Suppressor macrophage treated with lipopolysaccharide for 4 hours (primary cell): ENCODE measurements around the gene SLC39A12.

Source experiments
- DNase-seq: peaks from one replicate; pipeline ENCODE4 v3.0.0-alpha.2; 2020

The SLC39A12 gene

DNA sequence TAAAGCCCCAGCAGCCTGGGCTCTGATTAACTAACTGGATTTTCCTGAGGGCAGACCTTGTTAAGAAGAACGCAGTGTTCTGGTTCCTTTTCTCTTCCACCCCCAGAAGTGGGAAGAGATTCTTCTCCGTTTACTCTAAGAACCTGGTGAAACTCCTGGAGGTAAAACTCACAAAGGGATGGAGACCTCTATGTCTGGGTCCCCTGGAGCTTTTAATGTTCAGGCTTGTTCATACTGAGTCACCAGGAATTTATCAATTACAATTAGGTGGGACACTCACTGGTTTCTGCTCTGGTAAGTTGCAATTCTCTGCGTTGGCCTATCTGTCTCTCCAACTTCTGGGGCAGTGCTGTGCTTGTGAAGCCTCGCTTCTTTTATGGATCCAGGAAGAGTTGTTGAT, 115.2 kb downstream of the SLC39A12 start:
- DNase-seq = no peak

DNA sequence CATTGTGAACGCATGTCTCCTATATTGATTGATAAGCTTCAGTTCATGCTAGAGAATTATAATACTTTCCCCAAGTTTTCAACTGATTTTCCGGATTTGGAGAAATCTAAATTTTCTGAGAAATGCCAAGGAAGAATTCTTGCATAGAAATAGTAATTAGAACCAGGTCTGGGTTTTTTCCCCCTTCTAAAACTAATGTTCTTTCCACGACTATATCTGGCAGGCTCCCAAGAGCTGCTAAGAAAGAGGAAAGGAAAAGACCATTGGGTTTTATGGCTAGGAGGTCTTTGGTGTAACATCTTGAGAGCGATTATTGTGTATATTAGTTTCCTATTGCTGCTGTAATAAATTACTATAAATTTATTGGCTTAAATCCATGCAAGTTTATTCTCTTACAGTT, 116.7 kb downstream of the SLC39A12 start:
- no peak for DNase-seq

DNA sequence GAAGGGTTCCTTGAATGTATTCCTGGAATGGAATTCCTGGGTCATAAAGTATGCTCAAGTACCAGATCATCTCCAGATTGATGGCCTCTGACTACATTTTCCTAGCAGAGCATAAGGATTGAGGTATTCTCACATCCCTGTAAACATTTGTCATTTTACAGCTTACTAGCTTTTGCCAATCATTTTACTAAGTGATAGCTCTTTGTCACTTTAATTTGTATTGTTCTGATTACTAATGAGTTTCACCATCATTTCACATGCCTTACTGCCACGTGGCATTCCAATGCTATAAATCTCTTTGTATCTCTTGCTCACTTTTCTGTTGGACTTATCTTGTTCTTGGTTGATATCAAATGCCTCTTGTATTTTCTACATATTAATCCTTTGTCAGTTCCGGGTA, 119.9 kb downstream of the SLC39A12 start:
- DNase-seq = no peak

DNA sequence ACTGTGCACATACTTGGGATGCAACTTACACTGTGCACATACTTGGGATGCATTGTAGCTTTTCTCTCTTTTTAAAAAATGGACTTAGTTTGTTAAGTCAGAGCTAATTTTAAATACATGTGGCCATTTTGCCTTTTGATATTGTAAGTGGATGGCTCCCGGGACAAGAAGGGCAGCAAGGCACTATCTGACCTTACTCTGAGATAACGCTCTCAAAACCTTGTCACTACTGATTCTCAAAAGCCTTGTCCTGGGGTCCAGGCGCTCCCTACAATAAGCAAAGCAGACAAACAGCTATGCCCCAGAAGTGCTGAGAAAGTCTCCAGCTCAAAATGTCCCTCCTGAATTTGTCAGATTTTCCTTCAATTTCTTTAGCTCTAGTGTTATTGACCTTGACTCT, 121.6 kb downstream of the SLC39A12 start:
- no peak for DNase-seq

DNA sequence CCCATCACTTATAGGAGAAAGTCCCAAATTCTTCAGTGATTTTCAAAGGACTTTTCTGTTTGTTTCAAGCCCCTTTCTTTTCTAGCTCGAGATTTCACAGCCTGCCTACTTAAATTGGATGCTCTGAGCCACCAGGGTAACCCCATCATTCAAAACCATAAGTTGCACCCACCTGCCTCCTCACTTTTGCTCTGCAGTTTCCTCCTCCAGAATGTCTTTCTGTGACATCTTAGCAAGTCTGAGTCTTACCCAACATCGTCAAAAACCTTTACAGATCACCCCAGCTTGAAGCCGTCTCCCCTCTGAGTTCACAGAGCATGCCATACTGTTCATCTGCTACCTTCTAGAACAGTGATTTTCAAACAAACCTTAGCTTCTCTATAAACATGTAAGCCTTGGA, 124.2 kb downstream of the SLC39A12 start:
- no peak for DNase-seq

DNA sequence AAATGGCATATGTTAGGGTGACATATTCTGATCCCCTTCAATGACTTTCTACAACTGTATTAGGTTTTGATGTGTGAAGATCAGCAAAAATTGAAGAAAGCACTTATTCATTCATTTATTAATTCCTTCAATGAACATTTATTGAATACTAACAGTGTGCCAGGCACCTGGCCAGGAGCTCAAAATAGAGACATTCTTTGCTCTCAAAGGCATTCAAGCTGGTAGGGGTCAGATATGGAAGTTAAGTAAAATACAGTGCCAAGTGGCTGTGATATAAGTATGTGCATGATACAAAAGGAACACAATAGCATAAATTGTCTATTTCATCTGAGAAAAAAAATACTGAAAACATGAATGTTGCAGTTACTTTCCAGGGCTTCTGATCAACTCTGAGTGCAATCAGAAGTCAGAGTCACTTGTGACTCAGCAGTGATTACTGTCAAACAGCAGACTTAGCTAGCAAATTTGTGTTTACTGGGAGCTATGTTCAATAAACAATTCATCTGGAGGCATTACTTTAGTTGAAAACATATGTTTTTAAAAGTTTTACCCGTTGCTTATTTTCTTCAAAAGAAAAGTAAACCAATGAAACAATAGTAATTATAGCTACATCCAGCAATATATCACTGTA, 128.1 kb downstream of the SLC39A12 start:
- no peak for DNase-seq

DNA sequence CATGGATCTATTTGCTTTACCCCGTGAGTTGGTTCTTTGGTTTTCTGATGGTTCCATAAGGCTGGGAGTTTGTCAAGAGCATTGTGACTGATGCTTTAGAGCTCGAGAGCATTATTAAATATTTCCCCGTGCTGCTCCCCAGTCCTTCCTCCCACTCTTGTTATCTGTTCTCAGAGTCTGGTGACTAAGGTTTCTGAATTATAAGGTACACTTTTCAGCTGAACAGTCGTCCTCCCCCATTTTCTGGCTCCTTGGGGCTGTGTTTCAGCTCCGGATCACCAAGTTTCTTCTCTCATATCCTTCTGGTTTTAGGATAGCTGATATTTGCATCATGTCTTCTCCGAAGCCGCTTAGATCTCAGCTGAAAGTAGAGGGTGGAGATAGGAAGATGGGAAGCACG, 130.7 kb downstream of the SLC39A12 start:
- no peak for DNase-seq

DNA sequence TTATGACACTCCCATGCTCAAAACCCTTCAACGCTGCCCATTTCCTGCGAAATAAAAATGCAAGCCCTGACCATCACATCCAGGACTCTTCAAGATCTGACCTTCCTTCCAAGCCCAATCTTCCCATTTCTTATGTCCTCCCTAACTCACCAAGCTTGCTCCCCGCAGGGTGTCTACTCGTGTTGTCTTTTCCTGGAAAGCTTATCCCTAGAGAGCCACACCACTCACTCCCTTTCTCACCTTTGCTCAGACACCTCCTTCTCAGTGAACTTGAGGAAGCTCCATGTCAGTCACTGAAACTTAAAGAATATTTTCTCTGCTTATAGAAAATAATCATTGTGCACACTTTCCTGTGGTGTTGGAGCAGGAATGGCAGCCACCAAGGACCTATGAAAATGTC, 134.1 kb downstream of the SLC39A12 start:
- no peak for DNase-seq

DNA sequence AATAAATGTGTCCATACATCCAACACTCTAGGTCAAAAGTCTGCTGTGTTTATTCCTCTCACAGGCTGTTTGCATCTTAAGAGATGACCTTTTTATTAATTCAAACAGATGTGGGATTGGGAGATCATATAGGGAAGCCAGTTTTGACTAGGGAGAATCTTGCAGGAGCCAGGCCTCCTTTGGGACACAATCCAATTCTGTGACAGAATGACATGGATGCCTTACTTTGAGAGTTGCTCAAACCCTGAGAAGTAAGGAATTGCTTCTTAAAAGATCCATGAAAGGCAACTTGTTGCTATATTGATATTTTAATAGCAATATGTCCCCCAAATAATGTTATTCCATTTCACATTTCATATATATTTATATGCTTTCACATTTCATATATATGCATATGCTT, 135.0 kb downstream of the SLC39A12 start:
- no peak for DNase-seq

DNA sequence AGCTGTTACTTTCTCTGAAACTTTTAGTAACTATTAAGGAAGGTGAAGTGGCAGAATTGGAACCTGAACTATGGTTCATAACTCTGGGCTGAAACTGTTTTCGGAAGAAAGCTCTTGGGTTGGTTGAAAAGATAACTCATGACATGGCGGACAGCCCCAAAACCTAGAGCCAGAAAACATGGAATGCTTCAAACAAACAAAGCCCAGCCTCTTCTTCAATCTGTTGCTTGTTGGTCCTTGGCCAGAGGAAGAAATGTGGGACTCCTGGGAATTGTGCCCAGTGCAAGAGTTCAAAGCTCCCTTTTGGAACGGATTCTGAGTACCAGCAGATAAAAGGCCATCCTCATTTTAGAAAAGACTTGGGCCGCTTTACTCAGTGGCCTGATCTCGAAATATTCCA, 135.6 kb downstream of the SLC39A12 start:
- DNase-seq = no peak
